IMR-90 (cell line): ENCODE results near the gene COL5A1. TPM values are rescaled to one million over a fixed set of nuclear protein-coding genes. Genes with fewer than 3 reads are reported as not detected.

Source experiments
- ATAC-seq: fragments of 200-7000 bp; cut with Tn5 transposase; 2 replicates; pipeline ENCODE4 v1.9.1; 2020; ENCODE audit warnings: low read depth, mild to moderate bottlenecking, moderate library complexity
- BruUV-seq: library from RNA; stranded (reverse); fragments of 400-500 nt; replicated peaks from 2 replicates; lab custom pipeline; 2021; lab: Mats Ljungman, UMichigan
- CTCF ChIA-PET: fragments of 300-600 bp; formaldehyde crosslinking; extraction: SDS; loops from one replicate; lab custom pipeline; 2021; ENCODE audit warnings: antibody characterized with exemption; lab: Yijun Ruan, JAX
- POLR2A ChIA-PET: fragments of 300-600 bp; sonication (Branson Sonifier 250); formaldehyde crosslinking; loops from one replicate; lab custom pipeline; 2022; ENCODE audit warnings: antibody characterized with exemption; ENCODE audit not compliant: unreplicated experiment; lab: Charles Lee
- DNase-seq: peaks from one replicate; pipeline ENCODE4 v3.0.0; 2013
- H2AFZ ChIP-seq: replicated peaks from 2 replicates; pipeline ENCODE3; 2013; ENCODE audit warnings: low read length, mild to moderate bottlenecking; ENCODE audit not compliant: poor library complexity
- H2AK5ac ChIP-seq: 2 replicates; pipeline ENCODE4 v1.6.1; 2013; ENCODE audit warnings: low read depth, low read length, inconsistent platforms
- H2AK9ac ChIP-seq: replicated peaks from 2 replicates; pipeline ENCODE3; 2013; ENCODE audit warnings: mild to moderate bottlenecking, low read depth, low read length, moderate library complexity; ENCODE audit not compliant: poor library complexity
- H2BK120ac ChIP-seq: 2 replicates; pipeline ENCODE4 v1.6.1; 2013; ENCODE audit warnings: low read depth, low read length, inconsistent platforms
- H2BK15ac ChIP-seq: 3 replicates; pipeline ENCODE4 v1.6.1; 2013; ENCODE audit warnings: low read depth, low read length, inconsistent platforms
- H2BK20ac ChIP-seq: 2 replicates; pipeline ENCODE4 v1.6.1; 2013; ENCODE audit warnings: low read depth, mild to moderate bottlenecking, inconsistent platforms, low read length, moderate library complexity
- H2BK5ac ChIP-seq: 2 replicates; pipeline ENCODE4 v1.6.1; 2013; ENCODE audit warnings: mild to moderate bottlenecking, low read depth, low read length, inconsistent platforms; ENCODE audit not compliant: poor library complexity, severe bottlenecking
- H3K14ac ChIP-seq: replicated peaks from 2 replicates; pipeline ENCODE4 v1.6.1; 2013; ENCODE audit warnings: low read depth, low read length, inconsistent platforms
- H3K18ac ChIP-seq: 2 replicates; pipeline ENCODE4 v1.6.1; 2013; ENCODE audit warnings: low read depth, low read length, control low read depth
- H3K23ac ChIP-seq: 2 replicates; pipeline ENCODE4 v1.6.1; 2013; ENCODE audit warnings: low read depth, low read length, inconsistent platforms
- H3K27ac ChIP-seq: 2 replicates; pipeline ENCODE4 v1.5.1; 2013; ENCODE audit warnings: mild to moderate bottlenecking, control low read depth, low read length; ENCODE audit not compliant: insufficient read depth
- H3K27me3 ChIP-seq: 2 replicates; pipeline ENCODE4 v1.6.1; 2013; ENCODE audit warnings: low read length; ENCODE audit not compliant: control insufficient read depth, insufficient read depth
- H3K36me3 ChIP-seq: 2 replicates; pipeline ENCODE4 v1.6.1; 2013; ENCODE audit warnings: low read length, mixed read lengths; ENCODE audit not compliant: control insufficient read depth, insufficient read depth
- H3K4ac ChIP-seq: 2 replicates; pipeline ENCODE4 v1.6.1; 2013; ENCODE audit warnings: low read depth, low read length, inconsistent platforms
- H3K4me1 ChIP-seq: 2 replicates; pipeline ENCODE4 v1.6.1; 2013; ENCODE audit warnings: low read length, mixed read lengths; ENCODE audit not compliant: control insufficient read depth, insufficient read depth
- H3K4me2 ChIP-seq: 2 replicates; pipeline ENCODE4 v1.6.1; 2013; ENCODE audit warnings: low read depth, mild to moderate bottlenecking, control low read depth, low read length, moderate library complexity
- H3K4me3 ChIP-seq: 2 replicates; pipeline ENCODE4 v1.5.1; 2013; ENCODE audit warnings: low read depth, mild to moderate bottlenecking, control low read depth, low read length, moderate library complexity; ENCODE audit not compliant: insufficient read depth
- H3K56ac ChIP-seq: 2 replicates; pipeline ENCODE4 v1.6.1; 2013; ENCODE audit warnings: low read length, inconsistent platforms; ENCODE audit not compliant: insufficient read depth; ENCODE audit errors: extremely low read depth
- H3K79me1 ChIP-seq, 2 experiments: 2 replicates each; pipeline ENCODE4 v1.6.1; 2013; ENCODE audit warnings: low read length in 2 of 2, inconsistent platforms in 1 of 2, low read depth in 1 of 2
- H3K9ac ChIP-seq: 2 replicates; pipeline ENCODE4 v1.6.1; 2013; ENCODE audit warnings: low read depth, low read length, control low read depth
- H3K9me1 ChIP-seq: 2 replicates; pipeline ENCODE4 v1.6.1; 2013; ENCODE audit warnings: low read length, inconsistent platforms; ENCODE audit not compliant: insufficient read depth
- H3K9me3 ChIP-seq: 2 replicates; pipeline ENCODE4 v1.6.1; 2013; ENCODE audit warnings: low read length; ENCODE audit not compliant: control insufficient read depth, insufficient read depth
- H4K20me1 ChIP-seq: 2 replicates; pipeline ENCODE4 v1.6.1; 2013; ENCODE audit warnings: low read length, inconsistent platforms; ENCODE audit not compliant: insufficient read depth
- H4K5ac ChIP-seq: 2 replicates; pipeline ENCODE4 v1.6.1; 2013; ENCODE audit warnings: mild to moderate bottlenecking, low read depth, low read length, control low read depth
- H4K8ac ChIP-seq, 2 experiments: 2 replicates each; pipeline ENCODE4 v1.6.1; 2013; ENCODE audit warnings: low read depth in 2 of 2, low read length in 2 of 2, control low read depth in 1 of 2, inconsistent platforms in 1 of 2
- H4K91ac ChIP-seq: 2 replicates; pipeline ENCODE4 v1.6.1; 2013; ENCODE audit warnings: low read depth, low read length, inconsistent platforms; ENCODE audit not compliant: insufficient read depth
- BHLHE40 ChIP-seq: fragments of 150-350 bp; IDR thresholded peaks from 2 replicates; pipeline ENCODE4 v1.6.1; 2016; ENCODE audit warnings: mild to moderate bottlenecking, low read depth, low read length
- CEBPB ChIP-seq: IDR thresholded peaks from 2 replicates; pipeline ENCODE4 v1.6.1; 2012; ENCODE audit warnings: low read depth, low read length, improper control_type of control experiment
- CHD1 ChIP-seq: IDR thresholded peaks from 2 replicates; pipeline ENCODE4 v1.6.1; 2012; ENCODE audit warnings: low read depth, low read length, improper control_type of control experiment
- FOS ChIP-seq: fragments of 150-350 bp; IDR thresholded peaks from 2 replicates; pipeline ENCODE4 v1.6.1; 2016; ENCODE audit warnings: low read depth, low read length
- MAFK ChIP-seq: IDR thresholded peaks from 2 replicates; pipeline ENCODE4 v1.6.1; 2012; ENCODE audit warnings: low read depth, low read length, improper control_type of control experiment
- MAZ ChIP-seq: IDR thresholded peaks from 2 replicates; pipeline ENCODE4 v1.6.1; 2012; ENCODE audit warnings: low read depth, mild to moderate bottlenecking, low read length, improper control_type of control experiment, moderate library complexity, borderline replicate concordance
- MXI1 ChIP-seq: IDR thresholded peaks from 2 replicates; pipeline ENCODE4 v1.6.1; 2012; ENCODE audit warnings: low read depth, mild to moderate bottlenecking, low read length, moderate library complexity, borderline replicate concordance
- NFE2L2 ChIP-seq: fragments of 150-350 bp; IDR thresholded peaks from 2 replicates; pipeline ENCODE4 v1.6.1; 2016; ENCODE audit warnings: low read depth, mild to moderate bottlenecking, low read length
- POLR2A ChIP-seq: IDR thresholded peaks from 2 replicates; pipeline ENCODE4 v1.6.1; 2012; ENCODE audit warnings: mild to moderate bottlenecking, low read depth, low read length
- RAD21 ChIP-seq: IDR thresholded peaks from 2 replicates; pipeline ENCODE4 v1.6.1; 2012; ENCODE audit warnings: low read length, improper control_type of control experiment
- RCOR1 ChIP-seq: IDR thresholded peaks from 2 replicates; pipeline ENCODE4 v1.6.1; 2012; ENCODE audit warnings: mild to moderate bottlenecking, low read length, improper control_type of control experiment; ENCODE audit not compliant: insufficient replicate concordance
- RFX5 ChIP-seq: IDR thresholded peaks from 2 replicates; pipeline ENCODE4 v1.8.0; 2012; ENCODE audit warnings: low read depth, mild to moderate bottlenecking, low read length, moderate library complexity
- SMC3 ChIP-seq: fragments of 150-350 bp; IDR thresholded peaks from 2 replicates; pipeline ENCODE4 v1.6.1; 2016; ENCODE audit warnings: low read depth, mild to moderate bottlenecking, antibody characterized with exemption, low read length, moderate library complexity
- WGBS, 2 experiments: methylation state at CpG; one replicate each; pipeline versions ENCODE4 v1.1.5 to v1.1.7; 2013; ENCODE audit warnings: missing lambda C conversion rate in 2 of 2; ENCODE audit not compliant: insufficient read length in 1 of 2; ENCODE audit errors: extremely low coverage in 2 of 2; 5-methylcytosine and 5-hydroxymethylcytosine counted together
- dilution Hi-C: fragments of 300-500 bp; cut with HindIII; formaldehyde crosslinking; loops from one replicate; pipeline ENCODE4 v1.14.3; 2018; ENCODE audit warnings: low sequenced_read_pairs; ENCODE audit not compliant: unreplicated experiment
- in situ Hi-C: fragments of 300-500 bp; cut with MboI; formaldehyde crosslinking; loops from 3 replicates; pipeline ENCODE4 v1.14.3; 2019; ENCODE audit warnings: low sequenced_read_pairs, inconsistent platforms, mixed read lengths
- intact Hi-C: fragments of 100-400 bp; cut with micrococcal nuclease; formaldehyde crosslinking; loops from 2 replicates; pipeline ENCODE4 v1.10.0; 2022
- polyA plus RNA-seq, 3 experiments: library from polyadenylated mRNA; depleted of rRNA; stranded (reverse); fragments of >200 nt; gene quantifications; 2 replicates each; pipeline ENCODE4 v1.2.3, GENCODE V29; 2012; ENCODE audit warnings: low replicate concordance in 1 of 3
- total RNA-seq: library from RNA; depleted of rRNA; stranded (reverse); fragments of >200 nt; gene quantifications from 2 replicates; pipeline ENCODE4 v1.2.3, GENCODE V29; 2012
- TF ChIP-seq, protein P1 (sequence below): fragments of 150-350 bp; IDR thresholded peaks from 2 replicates; pipeline ENCODE4 v1.6.1; 2016; ENCODE audit warnings: low read depth, mild to moderate bottlenecking, low read length, moderate library complexity, borderline replicate concordance
- TF ChIP-seq, protein P2 (sequence below): conservative IDR thresholded peaks from 2 replicates; pipeline ENCODE4 v1.5.1; 2012; ENCODE audit warnings: mild to moderate bottlenecking, low read depth, low read length, improper control_type of control experiment
- TF ChIP-seq, protein P3 (sequence below): fragments of 150-350 bp; IDR thresholded peaks from 2 replicates; pipeline ENCODE4 v1.6.1; 2017; ENCODE audit warnings: mild to moderate bottlenecking, antibody characterized with exemption, low read length, low read depth

The COL5A1 gene
- total and polyA plus RNA-seq, 2 of the 4 experiments (the other 2 are of a cell fraction), result 19.2 to 173 TPM

DNA sequence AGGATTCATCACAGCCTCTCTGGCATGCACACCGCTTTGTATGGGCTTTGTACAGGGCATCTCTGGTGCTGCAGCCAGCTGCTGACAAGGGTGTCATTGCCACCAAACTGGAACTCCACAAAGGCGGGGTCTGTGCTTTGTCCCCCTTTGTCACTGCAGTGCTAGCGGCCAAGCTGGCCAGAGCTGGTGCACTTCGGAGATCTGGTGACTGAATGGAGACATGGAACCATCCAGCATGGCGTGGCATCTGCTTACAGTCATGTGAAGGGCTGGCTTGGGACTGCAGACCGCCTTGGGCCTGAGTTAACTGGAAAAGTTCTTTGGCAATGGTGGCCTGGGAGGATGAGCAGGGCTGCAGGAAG, 18.7 kb upstream of the COL5A1 start:
- no peaks in the 10 kb centered on the region for H4K20me1 ChIP-seq
- peak overlapping the region; percentile 23; the same call in 1 of the 2 replicates for H3K4ac ChIP-seq
- H2BK15ac ChIP-seq, result no peak overlapping the region
- no peak overlapping the region for H3K4me3 ChIP-seq
- no peak overlapping the region for H4K5ac ChIP-seq
- POLR2A ChIA-PET, result no interaction called here
- H2BK120ac ChIP-seq, result peak overlapping the region; percentile 29; the same call in 1 of the 2 replicates
- no peak overlapping the region for H4K91ac ChIP-seq
- H4K8ac ChIP-seq, result no peak overlapping the region
- H2AK5ac ChIP-seq, result no peak overlapping the region
- BruUV-seq, result no TSS peak
- H3K9me3 ChIP-seq, result no peaks in the 10 kb centered on the region
- H3K14ac ChIP-seq, result no peak overlapping the region
- no peak overlapping the region for H2BK20ac ChIP-seq
- 93% methylated on average over 3 of the region's 6 CpGs; no CpG with 5 or more reads in 1 of the 2 experiments for WGBS, 2 experiments
- peaks cover 21% of the 10 kb centered on the region for H3K9me1 ChIP-seq
- DNase-seq (no peak), ATAC-seq (no peak)
- no peak overlapping the region for H3K56ac ChIP-seq
- H3K4me1 ChIP-seq, result peaks cover 27% of the 10 kb centered on the region
- H3K9ac ChIP-seq, result no peak overlapping the region
- H3K4me2 ChIP-seq, result no peak overlapping the region
- H3K36me3 ChIP-seq, result no peaks in the 10 kb centered on the region
- TF ChIP-seq MAZ (no peak), POLR2A (no peak), NFE2L2 (no peak), FOS (no peak), SMC3 (no peak), RCOR1 (no peak), BHLHE40 (no peak), RAD21 (no peak), MAFK (no peak), CEBPB (no peak), CHD1 (no peak), MXI1 (no peak), RFX5 (no peak)
- TF ChIP-seq, protein P1, sequence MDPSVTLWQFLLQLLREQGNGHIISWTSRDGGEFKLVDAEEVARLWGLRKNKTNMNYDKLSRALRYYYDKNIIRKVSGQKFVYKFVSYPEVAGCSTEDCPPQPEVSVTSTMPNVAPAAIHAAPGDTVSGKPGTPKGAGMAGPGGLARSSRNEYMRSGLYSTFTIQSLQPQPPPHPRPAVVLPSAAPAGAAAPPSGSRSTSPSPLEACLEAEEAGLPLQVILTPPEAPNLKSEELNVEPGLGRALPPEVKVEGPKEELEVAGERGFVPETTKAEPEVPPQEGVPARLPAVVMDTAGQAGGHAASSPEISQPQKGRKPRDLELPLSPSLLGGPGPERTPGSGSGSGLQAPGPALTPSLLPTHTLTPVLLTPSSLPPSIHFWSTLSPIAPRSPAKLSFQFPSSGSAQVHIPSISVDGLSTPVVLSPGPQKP, result no peak
- TF ChIP-seq, protein P2, sequence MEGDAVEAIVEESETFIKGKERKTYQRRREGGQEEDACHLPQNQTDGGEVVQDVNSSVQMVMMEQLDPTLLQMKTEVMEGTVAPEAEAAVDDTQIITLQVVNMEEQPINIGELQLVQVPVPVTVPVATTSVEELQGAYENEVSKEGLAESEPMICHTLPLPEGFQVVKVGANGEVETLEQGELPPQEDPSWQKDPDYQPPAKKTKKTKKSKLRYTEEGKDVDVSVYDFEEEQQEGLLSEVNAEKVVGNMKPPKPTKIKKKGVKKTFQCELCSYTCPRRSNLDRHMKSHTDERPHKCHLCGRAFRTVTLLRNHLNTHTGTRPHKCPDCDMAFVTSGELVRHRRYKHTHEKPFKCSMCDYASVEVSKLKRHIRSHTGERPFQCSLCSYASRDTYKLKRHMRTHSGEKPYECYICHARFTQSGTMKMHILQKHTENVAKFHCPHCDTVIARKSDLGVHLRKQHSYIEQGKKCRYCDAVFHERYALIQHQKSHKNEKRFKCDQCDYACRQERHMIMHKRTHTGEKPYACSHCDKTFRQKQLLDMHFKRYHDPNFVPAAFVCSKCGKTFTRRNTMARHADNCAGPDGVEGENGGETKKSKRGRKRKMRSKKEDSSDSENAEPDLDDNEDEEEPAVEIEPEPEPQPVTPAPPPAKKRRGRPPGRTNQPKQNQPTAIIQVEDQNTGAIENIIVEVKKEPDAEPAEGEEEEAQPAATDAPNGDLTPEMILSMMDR, result no peak
- TF ChIP-seq, protein P3, sequence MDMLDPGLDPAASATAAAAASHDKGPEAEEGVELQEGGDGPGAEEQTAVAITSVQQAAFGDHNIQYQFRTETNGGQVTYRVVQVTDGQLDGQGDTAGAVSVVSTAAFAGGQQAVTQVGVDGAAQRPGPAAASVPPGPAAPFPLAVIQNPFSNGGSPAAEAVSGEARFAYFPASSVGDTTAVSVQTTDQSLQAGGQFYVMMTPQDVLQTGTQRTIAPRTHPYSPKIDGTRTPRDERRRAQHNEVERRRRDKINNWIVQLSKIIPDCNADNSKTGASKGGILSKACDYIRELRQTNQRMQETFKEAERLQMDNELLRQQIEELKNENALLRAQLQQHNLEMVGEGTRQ, result no peak
- H2BK5ac ChIP-seq, result no peak overlapping the region
- intact Hi-C loops, result no loop called here
- CTCF ChIA-PET, result no interaction called here
- H2AFZ ChIP-seq, result no peak overlapping the region
- no peak overlapping the region for H3K27ac ChIP-seq
- H3K23ac ChIP-seq, result no peak overlapping the region
- dilution Hi-C loops, result no loop called here
- peaks cover 0 to 11% of the 10 kb centered on the region in 2 experiments; a peak in 1 of 4 replicates for H3K79me1 ChIP-seq
- no peak overlapping the region for H2AK9ac ChIP-seq
- H3K27me3 ChIP-seq, result no peaks in the 10 kb centered on the region; the same call in 1 of the 2 replicates
- in situ Hi-C loops, result no loop called here
- no peak overlapping the region for H3K18ac ChIP-seq
